GM18498 (cell line): ENCODE results near the gene GRM7.

Source experiments
- ATAC-seq: cut with Tn5 transposase; IDR thresholded peaks from one replicate; pipeline ENCODE4 v1.9.1; 2021; ENCODE audit warnings: mild to moderate bottlenecking, moderate library complexity; ENCODE audit not compliant: unreplicated experiment

GRM7 gene

GRCh38 chr3:6965881-6966280 lies 105.0 kb downstream of the GRM7 start:
- ATAC-seq: no peak

- no peak for ATAC-seq
These were observed 111.0 kb downstream of the GRM7 start for GRCh38 chr3:6971933-6972332.

- no peak for ATAC-seq
These were observed 124.9 kb downstream of the GRM7 start for GRCh38 chr3:6985848-6986247.

- ATAC-seq: no peak
These were observed 128.8 kb downstream of the GRM7 start for GRCh38 chr3:6989608-6990291.

- ATAC-seq: no peak
These were observed 133.3 kb downstream of the GRM7 start for GRCh38 chr3:6994081-6994668.

- no peak for ATAC-seq
These were observed 139.6 kb downstream of the GRM7 start for GRCh38 chr3:7000501-7000900.

- ATAC-seq: no peak
These were observed 140.5 kb downstream of the GRM7 start for GRCh38 chr3:7001370-7001769.

GRCh38 chr3:7015683-7016440 lies 154.9 kb downstream of the GRM7 start:
- ATAC-seq: no peak

- ATAC-seq: no peak
These were observed 164.8 kb downstream of the GRM7 start for GRCh38 chr3:7025581-7026300.

- no peak for ATAC-seq
These were observed 168.6 kb downstream of the GRM7 start for GRCh38 chr3:7029562-7029961.

- no peak for ATAC-seq
These were observed 177.5 kb downstream of the GRM7 start for GRCh38 chr3:7038394-7038793.

- no peak for ATAC-seq
These were observed 201.8 kb downstream of the GRM7 start for GRCh38 chr3:7062714-7063113.

GRCh38 chr3:7070461-7070860 lies 209.5 kb downstream of the GRM7 start:
- no peak for ATAC-seq

- ATAC-seq: no peak
These were observed 213.3 kb downstream of the GRM7 start for GRCh38 chr3:7074217-7074616.

GRCh38 chr3:7075117-7075516 lies 214.2 kb downstream of the GRM7 start:
- no peak for ATAC-seq

GRCh38 chr3:7075901-7076300 lies 215.0 kb downstream of the GRM7 start:
- no peak for ATAC-seq

GRCh38 chr3:7082244-7082643 lies 221.3 kb downstream of the GRM7 start:
- no peak for ATAC-seq

GRCh38 chr3:7086417-7086816 lies 225.5 kb downstream of the GRM7 start:
- no peak for ATAC-seq

GRCh38 chr3:7095116-7095515 lies 234.2 kb downstream of the GRM7 start:
- ATAC-seq: no peak

GRCh38 chr3:7100136-7100535 lies 239.2 kb downstream of the GRM7 start:
- ATAC-seq: no peak

GRCh38 chr3:7106635-7107034 lies 245.7 kb downstream of the GRM7 start:
- no peak for ATAC-seq
